ENCODE measurements around the gene CFAP46. TPM values are rescaled to one million over a fixed set of nuclear protein-coding genes. Genes with fewer than 3 reads are reported as not detected.

The CFAP46 gene
- total RNA-seq, 1 donor: under 0.01 TPM

DNA sequence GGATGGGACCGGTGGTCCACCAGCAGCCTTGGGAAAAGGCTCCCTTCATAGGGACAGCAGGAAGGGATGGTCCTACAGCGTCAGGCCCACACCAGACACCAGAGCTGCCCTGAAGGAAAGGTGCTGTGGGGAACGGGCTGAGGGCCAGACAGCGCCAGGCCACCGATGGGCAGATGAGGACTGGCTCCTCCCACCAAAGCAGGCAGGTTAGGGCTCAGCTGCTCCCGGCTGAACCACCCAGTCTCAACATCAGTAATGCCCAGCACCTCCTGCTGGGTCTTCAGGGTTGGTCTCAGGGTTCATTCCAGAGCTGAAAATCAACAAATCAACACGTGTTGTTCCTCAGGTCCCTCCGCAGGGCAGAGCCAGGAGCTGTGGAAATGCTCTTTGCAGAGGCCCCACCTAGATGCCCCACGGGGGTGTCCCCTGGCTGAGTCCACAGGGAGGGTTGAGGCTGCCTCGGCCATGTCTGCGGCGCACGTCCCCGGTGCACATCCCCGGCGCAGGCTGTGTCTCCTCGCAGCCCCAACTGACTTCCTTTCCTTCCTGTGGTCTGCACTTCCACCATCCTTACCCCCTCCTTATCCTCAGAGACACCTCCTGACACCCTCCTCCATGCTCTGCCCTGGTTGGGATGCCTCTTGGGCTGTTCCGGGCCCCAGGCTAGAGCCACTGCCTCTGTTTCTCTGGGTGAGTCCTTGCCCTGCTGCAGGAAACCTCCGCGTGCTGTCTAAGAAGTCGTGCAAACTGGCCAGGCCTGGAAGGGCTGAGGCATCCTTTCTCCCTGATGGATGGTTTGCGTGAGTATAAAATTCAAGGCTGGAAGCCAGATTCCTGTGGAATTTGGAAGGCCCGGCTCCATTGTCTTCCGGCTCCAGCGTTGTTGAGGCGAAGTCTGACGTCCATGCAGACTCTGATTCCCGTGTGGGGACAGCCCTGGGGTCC, 32.8 kb upstream of the CFAP46 start:
- no peaks in the 10 kb centered on the region for H3K36me3 ChIP-seq (ENCODE audit: insufficient read depth, low read length)
- no peaks in the 10 kb centered on the region for H3K4me1 ChIP-seq (ENCODE audit: insufficient read depth, low read length)
- no peak overlapping the region for H3K4me2 ChIP-seq (ENCODE audit: insufficient read depth, low read length)
- no peaks in the 10 kb centered on the region for H4K20me1 ChIP-seq (ENCODE audit: insufficient read depth, low read length)
- no peak overlapping the region for H3K4me3 ChIP-seq (ENCODE audit: insufficient read depth, low read length)
- DNase-seq (ENCODE audit: insufficient read length, low spot score, missing footprints): peak; percentile 88
- H3K79me2 ChIP-seq (ENCODE audit: insufficient read depth, low read length): no peaks in the 10 kb centered on the region
- TF ChIP-seq, protein P1, sequence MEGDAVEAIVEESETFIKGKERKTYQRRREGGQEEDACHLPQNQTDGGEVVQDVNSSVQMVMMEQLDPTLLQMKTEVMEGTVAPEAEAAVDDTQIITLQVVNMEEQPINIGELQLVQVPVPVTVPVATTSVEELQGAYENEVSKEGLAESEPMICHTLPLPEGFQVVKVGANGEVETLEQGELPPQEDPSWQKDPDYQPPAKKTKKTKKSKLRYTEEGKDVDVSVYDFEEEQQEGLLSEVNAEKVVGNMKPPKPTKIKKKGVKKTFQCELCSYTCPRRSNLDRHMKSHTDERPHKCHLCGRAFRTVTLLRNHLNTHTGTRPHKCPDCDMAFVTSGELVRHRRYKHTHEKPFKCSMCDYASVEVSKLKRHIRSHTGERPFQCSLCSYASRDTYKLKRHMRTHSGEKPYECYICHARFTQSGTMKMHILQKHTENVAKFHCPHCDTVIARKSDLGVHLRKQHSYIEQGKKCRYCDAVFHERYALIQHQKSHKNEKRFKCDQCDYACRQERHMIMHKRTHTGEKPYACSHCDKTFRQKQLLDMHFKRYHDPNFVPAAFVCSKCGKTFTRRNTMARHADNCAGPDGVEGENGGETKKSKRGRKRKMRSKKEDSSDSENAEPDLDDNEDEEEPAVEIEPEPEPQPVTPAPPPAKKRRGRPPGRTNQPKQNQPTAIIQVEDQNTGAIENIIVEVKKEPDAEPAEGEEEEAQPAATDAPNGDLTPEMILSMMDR (IDR thresholded peaks at IDR 0.05; ENCODE audit: extremely low read depth, low read depth, low read length): no peak
- no peak overlapping the region for H2AFZ ChIP-seq (ENCODE audit: low read length)
- H3K27ac ChIP-seq (ENCODE audit: low read depth, low read length): no peak overlapping the region
- H3K9me3 ChIP-seq (ENCODE audit: low read depth, low read length): no peaks in the 10 kb centered on the region
- H3K27me3 ChIP-seq (ENCODE audit: insufficient read depth, low read length): peaks cover 32% of the 10 kb centered on the region

DNA sequence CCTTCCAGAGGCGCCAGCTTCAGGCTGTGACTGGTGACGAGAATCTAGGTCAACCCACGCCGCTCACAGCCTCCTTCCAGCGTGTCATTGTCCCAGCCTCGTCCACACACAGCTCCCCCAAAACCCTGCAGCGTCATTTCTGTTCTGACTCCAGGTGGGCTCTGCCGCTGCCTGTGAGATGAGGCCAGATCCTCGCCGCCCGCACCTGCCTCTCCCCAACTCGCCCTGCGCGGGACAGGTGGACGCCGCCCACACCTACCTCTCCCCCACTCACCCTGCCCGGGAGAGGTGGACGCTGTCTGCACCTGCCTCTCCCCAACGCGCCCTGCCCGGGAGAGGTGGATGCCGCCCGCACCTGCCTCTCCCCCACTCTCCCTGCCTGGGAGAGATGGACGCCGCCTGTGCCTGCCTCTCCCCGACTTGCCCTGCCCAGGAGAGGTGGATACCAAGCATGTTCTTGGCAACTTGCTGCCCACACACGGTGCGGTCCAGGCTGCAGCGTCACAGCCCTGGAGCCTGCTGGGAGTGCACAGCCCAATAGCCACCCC, 32.0 kb upstream of the CFAP46 start:
- Histone ChIP-seq H3K36me3 (ENCODE audit: insufficient read depth, low read length) (no peaks in the 10 kb centered on the region), H4K20me1 (ENCODE audit: insufficient read depth, low read length) (no peaks in the 10 kb centered on the region), H3K27me3 (ENCODE audit: insufficient read depth, low read length) (peaks cover 33% of the 10 kb centered on the region), H2AFZ (ENCODE audit: low read length) (no peak overlapping the region), H3K4me3 (ENCODE audit: insufficient read depth, low read length) (no peak overlapping the region), H3K4me2 (ENCODE audit: insufficient read depth, low read length) (no peak overlapping the region), H3K79me2 (ENCODE audit: insufficient read depth, low read length) (no peaks in the 10 kb centered on the region), H3K4me1 (ENCODE audit: insufficient read depth, low read length) (no peaks in the 10 kb centered on the region), H3K9me3 (ENCODE audit: low read depth, low read length) (no peaks in the 10 kb centered on the region), H3K27ac (ENCODE audit: low read depth, low read length) (no peak overlapping the region)
- TF ChIP-seq, protein P1 (IDR thresholded peaks at IDR 0.05; ENCODE audit: extremely low read depth, low read depth, low read length): no peak
- DNase-seq (ENCODE audit: insufficient read length, low spot score, missing footprints): peak; percentile 47

DNA sequence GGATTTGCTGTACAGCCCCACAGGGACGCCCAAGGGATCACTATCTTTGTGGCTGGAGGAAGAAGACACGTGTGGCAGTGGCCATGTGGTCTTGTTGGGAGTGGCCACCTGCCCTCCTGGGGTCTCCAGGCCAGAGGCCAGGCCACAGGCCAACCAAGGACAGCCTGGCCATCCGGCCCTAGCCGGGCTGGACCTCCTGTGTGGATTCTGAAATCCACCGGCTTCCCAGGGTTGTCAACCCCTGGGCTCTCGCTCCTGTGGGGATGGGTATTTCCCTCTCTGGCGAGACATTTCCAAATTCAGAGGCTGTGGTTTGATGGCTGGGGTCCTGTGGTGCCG, 31.5 kb upstream of the CFAP46 start:
- Histone ChIP-seq H3K36me3 (ENCODE audit: insufficient read depth, low read length) (no peaks in the 10 kb centered on the region), H3K27me3 (ENCODE audit: insufficient read depth, low read length) (peaks cover 36% of the 10 kb centered on the region), H2AFZ (ENCODE audit: low read length) (no peak overlapping the region)

More for the DNA sequence above, 31.5 kb upstream of the CFAP46 start:
- no peaks in the 10 kb centered on the region for H4K20me1 ChIP-seq (ENCODE audit: insufficient read depth, low read length)
- TF ChIP-seq, protein P1 (IDR thresholded peaks at IDR 0.05; ENCODE audit: extremely low read depth, low read depth, low read length): no peak
- no peak overlapping the region for H3K4me2 ChIP-seq (ENCODE audit: insufficient read depth, low read length)
- H3K9me3 ChIP-seq (ENCODE audit: low read depth, low read length): no peaks in the 10 kb centered on the region
- no peaks in the 10 kb centered on the region for H3K79me2 ChIP-seq (ENCODE audit: insufficient read depth, low read length)
- H3K27ac ChIP-seq (ENCODE audit: low read depth, low read length): no peak overlapping the region
- no peaks in the 10 kb centered on the region for H3K4me1 ChIP-seq (ENCODE audit: insufficient read depth, low read length)
- no peak overlapping the region for H3K4me3 ChIP-seq (ENCODE audit: insufficient read depth, low read length)
- peak; percentile 76 for DNase-seq (ENCODE audit: insufficient read length, low spot score, missing footprints)
